Activated naive CD4-positive, alpha-beta T cell treated with anti-CD3 and anti-CD28 coated beads, Interleukin-2, amount 10 ng/mL, durations not matched to agents 5 hours and 36 hours (primary cell): ENCODE data around the gene GSN. TPM values are rescaled to one million over a fixed set of nuclear protein-coding genes. Genes with fewer than 3 reads are reported as not detected.

Source experiments
- total RNA-seq, 2 experiments: library from RNA; stranded (reverse); gene quantifications; one replicate each; pipeline ENCODE4 v1.2.3, GENCODE V29; 2021

The GSN gene
- 1 to 10 TPM; 2.5 to 3.7 TPM for total RNA-seq

DNA sequence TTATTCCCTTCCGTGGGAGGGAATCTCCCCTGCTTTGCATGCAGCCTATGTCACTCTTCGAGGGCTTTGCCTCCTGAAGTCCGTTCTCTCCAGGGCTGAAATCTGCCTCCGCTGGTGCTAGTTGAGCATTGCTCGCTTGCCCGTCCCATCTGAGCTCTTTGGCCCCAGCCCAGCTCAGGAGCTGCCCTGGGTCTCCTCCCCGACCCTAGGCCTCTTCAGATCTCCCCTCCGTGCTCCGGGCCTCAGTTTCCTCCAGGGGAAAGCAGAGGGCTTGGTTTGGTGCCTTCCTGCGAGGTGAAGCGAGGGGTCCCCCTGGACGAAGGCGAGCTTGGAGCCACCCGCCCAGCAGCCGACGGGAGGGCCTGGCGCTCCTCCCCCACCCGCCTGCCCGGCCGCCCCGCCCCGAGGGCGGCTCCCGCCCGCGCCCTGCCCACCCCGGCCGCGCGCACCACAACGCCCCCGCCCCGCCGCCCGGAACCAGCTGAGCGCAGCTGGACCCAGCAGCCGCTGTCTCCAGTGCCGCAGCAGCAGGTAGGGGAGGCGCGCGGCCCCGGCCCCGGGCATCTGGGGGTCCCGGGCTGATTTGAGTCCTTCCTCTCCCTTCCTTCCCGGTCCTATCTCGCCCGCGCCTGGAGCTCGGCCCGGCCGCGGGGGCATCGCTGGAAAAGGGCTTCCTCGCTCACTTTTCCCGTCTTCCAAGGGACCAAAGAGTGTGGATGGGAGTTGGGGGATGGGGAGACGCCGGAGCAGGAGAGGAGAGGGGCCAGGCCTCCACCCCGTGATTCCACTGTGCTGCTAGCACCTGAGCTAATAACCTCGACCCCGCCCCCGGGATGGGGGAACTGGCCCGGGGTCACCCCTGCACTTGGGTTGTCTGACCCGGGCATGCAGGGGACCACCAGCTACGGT, at the start of gene GSN:
Gene GSN, plus strand, starts transcription at position 474 of the 909 bp plus-strand sequence. CDS start 33,810 bp downstream, outside the sequence.

DNA sequence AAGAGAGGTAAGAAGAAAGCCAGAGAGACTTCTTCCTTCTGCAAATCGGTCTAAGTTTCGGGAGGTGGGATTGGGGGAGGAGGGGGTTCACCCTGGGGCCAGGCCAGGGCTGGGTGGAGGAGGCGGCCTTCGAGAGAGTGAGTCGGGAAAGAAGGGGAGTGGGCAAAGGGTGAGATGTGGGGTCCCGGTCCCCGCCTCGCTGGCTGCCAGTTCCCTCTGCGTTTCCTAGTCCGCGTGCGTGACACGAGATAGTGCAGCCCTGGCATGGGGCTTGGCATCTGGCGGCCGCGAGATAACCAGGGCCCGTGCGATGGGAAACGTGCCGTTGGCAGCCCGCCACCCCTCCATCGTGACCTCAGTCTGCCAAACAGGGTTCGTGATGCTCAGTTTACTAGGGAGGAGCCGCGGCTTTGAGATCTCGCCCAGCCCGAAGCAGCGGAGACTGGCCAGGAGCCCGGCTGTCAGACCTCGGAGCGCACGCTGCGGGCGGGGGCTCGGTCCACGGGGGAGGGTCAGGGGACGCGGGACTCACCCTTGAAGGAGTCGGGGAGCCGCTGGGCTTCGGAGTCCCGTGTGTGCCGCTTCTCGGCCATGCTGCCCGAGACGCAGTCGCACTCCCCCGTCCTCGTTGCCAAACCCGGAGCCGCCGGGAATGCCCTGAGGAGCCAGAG, 101.8 kb downstream of the GSN start, which contains the start of gene STOM:
Gene STOM, minus strand, starts transcription at position 656 of the 671 bp plus-strand sequence. Its CDS starts 63 bp downstream, at position 593.

Other genes starting within 250 kb of the GSN start
- gene C5, start 217.9 kb upstream of the GSN start, total RNA-seq, result 1 to 10 TPM; 1.6 to 1.8 TPM
- gene CNTRL, start 193.2 kb upstream of the GSN start, total RNA-seq, result 10 to 100 TPM; 84.5 to 86.4 TPM
- 10 to 100 TPM; 56.7 to 60.6 TPM for gene RAB14, start 66.3 kb upstream of the GSN start, total RNA-seq
- 10 to 100 TPM; 21.5 to 25.8 TPM for gene STOM, start 102.1 kb downstream of the GSN start, total RNA-seq
- not detected for gene GGTA1, start 231.7 kb downstream of the GSN start, total RNA-seq